Left lung (tissue), 10 donors: ENCODE data around the gene GALNTL6. TPM values are rescaled to one million over a fixed set of nuclear protein-coding genes. Genes with fewer than 3 reads are reported as not detected.

Experiments used
- ATAC-seq: fragments of 200-7000 bp; cut with Tn5 transposase; one replicate; pipeline ENCODE4 v1.9.1; 2020; ENCODE audit warnings: moderate library complexity
- DNase-seq, 4 donors: peaks; one replicate each; pipeline ENCODE4 v3.0.0-alpha.2; 2013 to 2020
- H3K27ac ChIP-seq, 2 donors: fragments of 200-600 bp; sonication (generic) in 1 of 2; one replicate each; pipeline versions ENCODE4 v1.5.0 to v1.8.0; 2020 to 2021
- H3K27me3 ChIP-seq, 2 donors: fragments of 200-600 bp; sonication (generic) in 1 of 2; one replicate each; pipeline versions ENCODE4 v1.5.0 to v1.8.0; 2020 to 2021
- H3K36me3 ChIP-seq, 2 donors: fragments of 200-600 bp; sonication (generic) in 1 of 2; one replicate each; pipeline versions ENCODE4 v1.5.0 to v1.8.0; 2020 to 2021
- H3K4me1 ChIP-seq, 2 donors: fragments of 200-600 bp; one replicate each; pipeline ENCODE4 v1.8.0; 2021
- H3K4me3 ChIP-seq, 2 donors: fragments of 200-600 bp; sonication (generic) in 1 of 2; one replicate each; pipeline versions ENCODE4 v1.5.0 to v1.8.0; 2020 to 2021; ENCODE audit warnings: mild to moderate bottlenecking in 1 of 2
- H3K9me3 ChIP-seq, 2 donors: fragments of 200-600 bp; sonication (generic) in 1 of 2; one replicate each; pipeline versions ENCODE4 v1.5.0 to v1.8.0; 2020 to 2021
- intact Hi-C, 2 donors: fragments of 100-400 bp; cut with DNase I; formaldehyde crosslinking; loops; one replicate each; pipeline versions ENCODE4 v1.11.2 to v1.14.2; 2022
- polyA plus RNA-seq, 6 donors: library from polyadenylated mRNA; unstranded; fragments of 120-200 nt; gene quantifications; one replicate each; pipeline ENCODE4 v1.2.1, GENCODE V29; 2013; ENCODE audit not compliant: insufficient read length in 6 of 6
- total RNA-seq, 2 donors: library from RNA; stranded (reverse); fragmentation: NEBNext Ultra II Directional; extraction: Animal tissue kit (Norgen Biotek cat#: 25700); gene quantifications; one replicate each; pipeline ENCODE4 v1.2.1, GENCODE V29; 2021
- TF ChIP-seq, protein P1 (sequence below), 2 donors: fragments of 200-600 bp; sonication (generic) in 1 of 2; IDR thresholded peaks; one replicate each; pipeline versions ENCODE4 v1.5.0 to v1.8.0; 2021; ENCODE audit warnings: antibody characterized with exemption in 2 of 2
- donor health status: DM: no; HTN: yes; CAD: no.
- donor health status: DM: no; HTN: no; CAD: no.

The GALNTL6 gene
- total and polyA plus RNA-seq, 8 donors: 0.11 to 0.16 (median 0.13) TPM; not detected in 5

DNA sequence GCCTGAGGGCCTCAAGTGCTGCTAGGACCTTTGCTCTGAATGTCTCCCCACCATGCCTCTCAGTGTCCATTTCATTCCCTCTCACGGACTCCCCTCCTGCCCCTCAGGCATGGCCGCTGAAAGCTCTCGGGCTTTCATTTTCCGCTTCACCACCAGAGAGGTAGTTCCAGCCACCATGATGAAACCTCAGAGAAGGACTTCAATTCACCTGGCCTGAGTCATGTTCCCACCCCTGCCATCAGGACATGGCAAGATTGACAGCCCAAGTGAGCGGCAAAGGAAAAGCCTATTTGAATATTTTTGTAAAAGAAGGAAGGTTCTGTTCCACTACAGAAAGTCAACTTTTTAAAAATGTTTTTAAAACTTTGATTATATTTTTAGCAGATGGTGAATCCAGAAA lies 1106.1 kb downstream of the GALNTL6 start:
- no peak for DNase-seq
- Histone ChIP-seq H3K27me3 (no peaks in the 10 kb centered on the region), H3K36me3 (no peaks in the 10 kb centered on the region), H3K27ac (no peak overlapping the region), H3K4me1 (no peaks in the 10 kb centered on the region), H3K4me3 (no peak overlapping the region), H3K9me3 (peaks cover 0 to 4% of the 10 kb centered on the region in 2 donors)
- TF ChIP-seq, protein P1, sequence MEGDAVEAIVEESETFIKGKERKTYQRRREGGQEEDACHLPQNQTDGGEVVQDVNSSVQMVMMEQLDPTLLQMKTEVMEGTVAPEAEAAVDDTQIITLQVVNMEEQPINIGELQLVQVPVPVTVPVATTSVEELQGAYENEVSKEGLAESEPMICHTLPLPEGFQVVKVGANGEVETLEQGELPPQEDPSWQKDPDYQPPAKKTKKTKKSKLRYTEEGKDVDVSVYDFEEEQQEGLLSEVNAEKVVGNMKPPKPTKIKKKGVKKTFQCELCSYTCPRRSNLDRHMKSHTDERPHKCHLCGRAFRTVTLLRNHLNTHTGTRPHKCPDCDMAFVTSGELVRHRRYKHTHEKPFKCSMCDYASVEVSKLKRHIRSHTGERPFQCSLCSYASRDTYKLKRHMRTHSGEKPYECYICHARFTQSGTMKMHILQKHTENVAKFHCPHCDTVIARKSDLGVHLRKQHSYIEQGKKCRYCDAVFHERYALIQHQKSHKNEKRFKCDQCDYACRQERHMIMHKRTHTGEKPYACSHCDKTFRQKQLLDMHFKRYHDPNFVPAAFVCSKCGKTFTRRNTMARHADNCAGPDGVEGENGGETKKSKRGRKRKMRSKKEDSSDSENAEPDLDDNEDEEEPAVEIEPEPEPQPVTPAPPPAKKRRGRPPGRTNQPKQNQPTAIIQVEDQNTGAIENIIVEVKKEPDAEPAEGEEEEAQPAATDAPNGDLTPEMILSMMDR (IDR thresholded peaks at IDR 0.05): no peak
- no peak for ATAC-seq
- intact Hi-C loops: no loop called here

DNA sequence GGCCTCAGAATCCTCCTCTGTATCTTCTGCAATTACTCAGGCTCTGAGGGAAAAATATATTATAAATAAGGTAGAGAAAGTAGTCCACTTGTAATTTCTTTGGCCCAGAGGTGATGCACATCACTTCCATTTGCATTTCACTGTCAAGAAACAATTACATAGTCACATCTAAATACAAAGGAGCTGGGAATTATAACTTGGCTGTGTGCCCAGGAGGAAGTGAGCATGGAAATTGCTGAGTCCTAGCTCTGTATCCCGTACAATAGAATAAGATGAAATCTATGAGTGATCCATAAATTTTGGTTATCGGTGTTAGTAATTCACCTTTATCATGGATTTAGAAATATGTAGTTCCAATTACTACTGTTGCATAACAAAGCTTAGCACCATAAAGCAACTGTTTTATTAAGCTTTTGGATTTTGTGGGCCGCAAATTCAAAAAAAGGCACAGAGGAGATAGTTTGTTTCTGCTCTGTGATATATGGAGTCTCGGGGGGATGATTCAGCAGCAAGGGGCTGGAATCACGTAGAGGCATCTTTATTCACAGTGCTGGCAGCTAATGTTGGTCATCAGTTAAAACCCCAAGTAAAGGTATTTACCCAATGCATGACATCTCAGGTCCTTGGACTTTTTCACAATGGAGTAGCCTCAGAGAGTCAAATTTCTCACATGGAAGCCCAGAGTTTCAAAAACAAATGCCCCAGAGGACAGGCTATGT lies 1114.1 kb downstream of the GALNTL6 start:
- ATAC-seq: no peak
- DNase-seq: no peak
- H3K27ac ChIP-seq: no peak overlapping the region
- H3K27me3 ChIP-seq: no peaks in the 10 kb centered on the region
- intact Hi-C loops: no loop called here
- no peaks in the 10 kb centered on the region for H3K9me3 ChIP-seq
- no peak overlapping the region for H3K4me3 ChIP-seq
- no peaks in the 10 kb centered on the region for H3K4me1 ChIP-seq
- TF ChIP-seq, protein P1 (IDR thresholded peaks at IDR 0.05): no peak
- H3K36me3 ChIP-seq: no peaks in the 10 kb centered on the region

DNA sequence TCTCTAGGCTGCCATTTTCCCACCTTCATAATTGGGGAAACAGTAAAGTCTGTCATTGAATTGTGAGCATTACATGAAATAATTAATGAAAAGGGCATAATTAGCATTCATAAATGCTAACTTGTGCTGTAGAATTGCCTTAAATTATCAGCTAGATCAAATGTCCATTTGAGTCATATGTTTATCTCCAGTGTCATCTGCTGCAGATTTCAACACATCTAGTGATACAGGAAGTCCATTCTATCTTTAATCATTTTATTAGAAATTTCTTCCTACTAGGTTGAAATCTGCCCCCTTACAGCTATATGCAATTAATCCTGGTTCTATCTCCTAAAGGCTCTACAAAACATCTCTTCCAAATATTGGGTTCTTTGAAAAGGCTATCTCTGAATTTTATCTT lies 1115.1 kb downstream of the GALNTL6 start:
- H3K9me3 ChIP-seq: no peaks in the 10 kb centered on the region
- no peak overlapping the region for H3K27ac ChIP-seq
- no peak overlapping the region for H3K4me3 ChIP-seq
- H3K27me3 ChIP-seq: no peaks in the 10 kb centered on the region
- no peak for DNase-seq
- H3K36me3 ChIP-seq: no peaks in the 10 kb centered on the region
- no peaks in the 10 kb centered on the region for H3K4me1 ChIP-seq
- no peak for ATAC-seq
- intact Hi-C loops: no loop called here
- TF ChIP-seq, protein P1 (IDR thresholded peaks at IDR 0.05): no peak

DNA sequence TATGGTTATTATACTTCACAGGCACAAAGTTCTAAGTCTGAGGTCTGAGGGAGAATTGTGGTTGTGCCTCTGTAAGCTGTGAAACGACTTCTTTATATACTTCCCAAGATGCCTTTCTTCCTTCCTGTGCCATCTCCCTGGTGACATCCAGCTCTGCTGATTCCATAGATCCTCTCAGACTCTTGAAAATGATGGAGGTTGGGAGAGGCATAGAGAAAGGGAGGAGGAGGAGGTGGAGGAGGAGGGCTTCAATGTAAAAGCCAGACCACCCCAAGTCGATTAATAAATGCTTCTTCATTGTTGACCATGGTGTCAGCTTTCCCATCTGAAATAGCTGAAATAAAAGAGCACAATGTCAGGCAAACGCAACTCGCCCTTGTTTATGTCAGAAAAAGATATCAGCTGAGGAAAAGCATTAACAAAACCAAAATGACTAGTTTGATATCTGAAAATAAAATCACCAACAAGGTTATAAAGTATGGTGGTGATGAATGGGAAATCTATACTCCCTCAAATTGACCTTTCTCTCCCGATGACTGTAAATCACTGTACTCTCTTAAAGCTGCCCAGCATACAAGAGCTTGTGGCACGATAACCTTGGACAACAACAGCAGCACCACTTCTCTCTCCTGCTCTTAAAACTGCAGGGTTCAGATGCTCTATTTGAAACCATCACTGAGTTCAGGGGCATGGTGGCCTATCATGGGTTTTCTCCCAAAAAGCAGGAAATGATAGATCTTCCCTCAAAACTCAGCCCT lies 1125.0 kb downstream of the GALNTL6 start:
- no peaks in the 10 kb centered on the region for H3K27me3 ChIP-seq
- TF ChIP-seq, protein P1 (IDR thresholded peaks at IDR 0.05): no peak
- intact Hi-C loops: no loop called here
- DNase-seq (no peak), ATAC-seq (no peak)
- no peaks in the 10 kb centered on the region for H3K9me3 ChIP-seq
- H3K4me1 ChIP-seq: no peaks in the 10 kb centered on the region
- H3K27ac ChIP-seq: no peak overlapping the region
- H3K4me3 ChIP-seq: no peak overlapping the region
- H3K36me3 ChIP-seq: no peaks in the 10 kb centered on the region

DNA sequence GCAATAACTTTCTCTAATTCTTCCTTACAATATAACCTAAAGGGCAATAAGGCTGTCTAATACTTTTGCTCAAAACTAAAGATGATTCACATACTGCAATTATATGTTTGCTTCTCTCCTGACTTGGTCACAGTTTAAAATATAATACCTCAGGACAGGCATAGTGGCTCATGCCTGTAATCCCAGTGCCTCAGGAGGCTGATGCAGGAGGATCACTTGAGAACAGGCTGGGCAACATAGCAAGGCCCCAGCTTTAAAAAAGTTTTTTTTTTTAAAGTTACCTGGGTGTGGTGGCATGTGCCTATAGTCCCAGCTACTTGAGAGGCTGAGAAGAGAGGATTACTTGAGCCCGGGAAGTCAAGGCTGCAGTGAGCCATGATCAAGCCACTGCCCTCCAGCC lies 1125.7 kb downstream of the GALNTL6 start:
- H3K4me1 ChIP-seq: no peaks in the 10 kb centered on the region
- no peak for DNase-seq
- H3K27ac ChIP-seq: no peak overlapping the region
- no peak for ATAC-seq
- no peaks in the 10 kb centered on the region for H3K9me3 ChIP-seq
- TF ChIP-seq, protein P1 (IDR thresholded peaks at IDR 0.05): no peak
- H3K27me3 ChIP-seq: no peaks in the 10 kb centered on the region
- H3K4me3 ChIP-seq: no peak overlapping the region
- H3K36me3 ChIP-seq: no peaks in the 10 kb centered on the region
- intact Hi-C loops: no loop called here
